Psoas muscle (tissue), 8 donors: Measurements from ENCODE around the gene PXMP4. TPM values are rescaled to one million over a fixed set of nuclear protein-coding genes. Genes with fewer than 3 reads are reported as not detected.

Source experiments
- ATAC-seq, 4 donors: fragments of 200-7000 bp; cut with Tn5 transposase; one replicate each; pipeline ENCODE4 v1.9.1; 2020; ENCODE audit warnings: moderate library complexity in 3 of 4, mild to moderate bottlenecking in 2 of 4
- DNase-seq, 2 donors: peaks; one replicate each; pipeline ENCODE4 v3.0.0-alpha.2; 2020
- H3K27ac ChIP-seq: fragments of 200-600 bp; one replicate; pipeline ENCODE4 v1.8.0; 2022
- H3K27me3 ChIP-seq, 3 donors: fragments of 200-600 bp in 1 of 3; one replicate each; pipeline versions ENCODE4 v1.6.1 to v1.8.0; 2013 to 2022; ENCODE audit warnings: low read length in 2 of 3, mild to moderate bottlenecking in 2 of 3, moderate library complexity in 1 of 3; ENCODE audit not compliant: insufficient read depth in 3 of 3
- H3K36me3 ChIP-seq, 2 donors: fragments of 200-600 bp in 1 of 2; one replicate each; pipeline versions ENCODE4 v1.6.1 to v1.8.0; 2013 to 2022; ENCODE audit warnings: low read depth in 1 of 2, mild to moderate bottlenecking in 1 of 2, moderate library complexity in 1 of 2; ENCODE audit not compliant: insufficient read depth in 1 of 2
- H3K4me1 ChIP-seq: fragments of 200-600 bp; one replicate; pipeline ENCODE4 v1.8.0; 2022
- H3K4me3 ChIP-seq: fragments of 200-600 bp; one replicate; pipeline ENCODE4 v1.8.0; 2022; ENCODE audit warnings: mild to moderate bottlenecking
- H3K9me3 ChIP-seq: fragments of 200-600 bp; one replicate; pipeline ENCODE4 v1.8.0; 2022
- CTCF ChIP-seq: fragments of 200-600 bp; IDR thresholded peaks from one replicate; pipeline ENCODE4 v1.8.0; 2022; ENCODE audit warnings: antibody characterized with exemption
- whole genome bisulfite sequencing, 3 donors: extraction: QIAGEN DNeasy Blood & Tissue Kit; methylation state at CpG; one replicate each; pipeline versions ENCODE4 v1.1.6 to v1.1.7; 2013; 5-methylcytosine and 5-hydroxymethylcytosine counted together
- intact Hi-C, 2 donors: fragments of 100-400 bp; cut with DNase I; formaldehyde crosslinking; loops; one replicate each; pipeline versions ENCODE4 v1.11.0 to v1.14.2; 2022
- polyA plus RNA-seq, 3 donors: library from polyadenylated mRNA; stranded (reverse); fragments of 200-250 nt; gene quantifications; one replicate each; pipeline ENCODE4 v1.2.3, GENCODE V29; 2013
- total RNA-seq, 4 donors: library from RNA; stranded (reverse); fragmentation: NEBNext Ultra II Directional in 2 of 4; extraction: Animal tissue kit (Norgen Biotek cat#: 25700) in 2 of 4; gene quantifications; one replicate each; pipeline versions ENCODE4 v1.2.1 to v1.2.4, GENCODE V29; 2021 to 2023
- donor health status: healthy with polysubstance abuse.
- donor health status: DM: no; HTN: no; CAD: no; lungs with moderate emphysema.
- donor health status: Bipolar disorder and iron deficiency.
- donor health status: healthy.
- donor health status: DM: yes; HTN: yes; CAD: no.
- donor health status: DM: no; HTN: no; CAD: no.
- donor health status: DM: no; HTN: no; CAD: no.
- donor health status: DM: yes; HTN: yes; CAD: no.

The PXMP4 gene
- total and polyA plus RNA-seq, 7 donors: 1.9 to 10.6 (median 5.1) TPM

GRCh38 chr20:33709398-33709797 is 10.7 kb downstream of the PXMP4 start:
- WGBS, 3 donors: 82 to 90% (median 86%) methylated on average over 2 of the region's 2 CpGs
- no peaks in the 10 kb centered on the region for H3K4me1 ChIP-seq

GRCh38 chr20:33707668-33708067 is 12.4 kb downstream of the PXMP4 start:
- no peak for ATAC-seq
- Histone ChIP-seq H3K27me3 (no peaks in the 10 kb centered on the region), H3K4me3 (no peak overlapping the region), H3K4me1 (no peaks in the 10 kb centered on the region), H3K9me3 (no peaks in the 10 kb centered on the region), H3K27ac (no peak overlapping the region), H3K36me3 (peaks cover 0 to 47% of the 10 kb centered on the region in 2 donors)
- no peak for TF ChIP-seq CTCF
- intact Hi-C loops: no loop called here
- 91 to 92% (median 92%) methylated on average over 11 of the region's 11 CpGs for WGBS, 3 donors
- DNase-seq: no peak

More at GRCh38 chr20:33709398-33709797, 10.7 kb downstream of the PXMP4 start:
- Histone ChIP-seq H3K27ac (no peak overlapping the region), H3K4me3 (no peak overlapping the region), H3K36me3 (peaks cover 0 to 65% of the 10 kb centered on the region in 2 donors), H3K9me3 (no peaks in the 10 kb centered on the region), H3K27me3 (no peaks in the 10 kb centered on the region)
- intact Hi-C loops: no loop called here
- DNase-seq: no peak
- TF ChIP-seq CTCF: no peak
- ATAC-seq: no peak

GRCh38 chr20:33704197-33704924 is 15.7 kb downstream of the PXMP4 start:
- Histone ChIP-seq H3K27ac (no peak overlapping the region), H3K4me1 (no peaks in the 10 kb centered on the region), H3K36me3 (peaks cover 0 to 25% of the 10 kb centered on the region in 2 donors), H3K4me3 (no peak overlapping the region), H3K9me3 (no peaks in the 10 kb centered on the region), H3K27me3 (no peaks in the 10 kb centered on the region)
- ATAC-seq (no peak), DNase-seq (no peak)
- intact Hi-C loops: no loop called here
- no peak for TF ChIP-seq CTCF
- WGBS, 3 donors: 92 to 95% (median 95%) methylated on average over 11 of the region's 11 CpGs

- TF ChIP-seq CTCF: no peak
- H3K4me3 ChIP-seq: no peak overlapping the region
Measured at GRCh38 chr20:33703498-33704137, 16.5 kb downstream of the PXMP4 start.

More at GRCh38 chr20:33703498-33704137, 16.5 kb downstream of the PXMP4 start:
- Histone ChIP-seq H3K27ac (no peak overlapping the region), H3K27me3 (no peaks in the 10 kb centered on the region), H3K4me1 (no peaks in the 10 kb centered on the region), H3K9me3 (no peaks in the 10 kb centered on the region), H3K36me3 (peaks cover 0 to 24% of the 10 kb centered on the region in 2 donors)
- no peak for DNase-seq
- no peak for ATAC-seq
- 87 to 94% (median 90%) methylated on average over 8 of the region's 8 CpGs for WGBS, 3 donors
- intact Hi-C loops: no loop called here
